NCI-H510A treated with DMSO at 0.1 percent for 48 hours (cell line): ENCODE data around the gene XRCC1.
A peak's percentile ranks its signal among the peaks of the same experiment; 100 is the strongest.
"Not testable (repeated sequence)": the region's sequence is repeated elsewhere in the genome, so short reads cannot be mapped to it uniquely, and the experiment has no call there.

Source experiments
- DNase-seq: peaks from one replicate; lab custom pipeline; 2025; lab: John Stamatoyannopoulos, UW

The XRCC1 gene

GRCh38 chr19:43575156-43575950 is at the start of gene XRCC1, which contains the start of gene PINLYP:
TSS of gene XRCC1 (minus strand) at chr19:43575527. CDS start at chr19:43575458, 69 bp downstream.
TSS of gene PINLYP (plus strand) at chr19:43575801. CDS start at chr19:43577192, 1,391 bp downstream.
- DNase-seq = peak; percentile 94

DNA sequence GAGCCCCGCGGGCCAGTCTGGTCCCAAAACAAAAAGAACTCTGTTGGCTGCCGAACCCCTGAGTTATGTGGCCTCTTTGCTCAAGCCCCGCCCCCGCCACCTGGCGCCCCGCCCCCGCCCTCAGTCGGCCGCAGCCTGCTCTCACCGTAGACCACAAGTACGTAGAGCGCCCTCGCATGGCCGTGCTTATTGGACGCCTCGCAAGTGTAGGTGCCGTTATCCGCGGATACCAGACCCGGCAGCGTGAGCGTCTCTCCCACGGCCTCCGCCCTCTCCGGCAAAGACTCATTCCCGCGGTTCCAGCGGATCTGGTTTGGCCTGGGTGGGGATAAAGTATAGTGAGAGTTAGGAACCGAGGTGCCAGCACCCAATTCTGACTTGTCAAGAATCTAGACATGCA is 49.6 kb upstream of the XRCC1 start:
- no peak for DNase-seq

DNA sequence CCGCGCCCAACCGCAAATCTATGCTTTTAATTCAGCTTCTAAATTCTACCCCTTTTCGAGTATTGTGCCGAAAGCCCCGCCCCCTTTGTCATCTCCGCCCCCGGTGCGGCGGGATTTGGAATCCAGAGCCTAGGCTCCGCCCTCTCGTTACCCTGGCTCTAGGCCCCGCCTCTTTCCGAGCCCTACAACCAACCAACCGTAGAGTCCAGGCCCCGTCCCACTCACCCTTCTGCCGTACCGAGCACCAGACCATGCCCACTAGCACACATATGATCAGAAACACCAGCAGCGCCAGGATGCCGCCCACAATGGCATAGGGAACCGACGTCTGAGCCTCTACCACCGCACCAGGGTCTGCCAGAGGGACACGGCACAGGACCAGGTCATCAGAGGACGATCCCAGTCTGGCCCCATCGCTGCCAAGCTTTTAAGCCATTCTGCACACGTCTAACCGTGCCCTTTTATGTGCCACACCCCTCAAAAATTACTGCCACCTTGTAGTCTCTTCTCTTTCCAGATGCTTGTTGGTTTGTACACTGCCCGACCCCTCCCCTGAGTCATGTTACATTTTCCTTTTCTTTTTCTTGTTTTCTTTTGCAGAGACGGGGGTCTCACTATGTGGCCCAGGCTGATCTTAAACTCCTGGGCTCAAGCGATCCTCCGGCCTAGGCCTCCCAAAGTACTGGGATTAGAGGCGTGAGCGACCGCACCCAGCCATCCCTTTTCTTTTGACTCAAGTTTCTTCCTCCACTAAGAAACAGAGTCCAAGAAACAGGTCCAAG is 48.8 kb upstream of the XRCC1 start:
- DNase-seq = no peak

DNA sequence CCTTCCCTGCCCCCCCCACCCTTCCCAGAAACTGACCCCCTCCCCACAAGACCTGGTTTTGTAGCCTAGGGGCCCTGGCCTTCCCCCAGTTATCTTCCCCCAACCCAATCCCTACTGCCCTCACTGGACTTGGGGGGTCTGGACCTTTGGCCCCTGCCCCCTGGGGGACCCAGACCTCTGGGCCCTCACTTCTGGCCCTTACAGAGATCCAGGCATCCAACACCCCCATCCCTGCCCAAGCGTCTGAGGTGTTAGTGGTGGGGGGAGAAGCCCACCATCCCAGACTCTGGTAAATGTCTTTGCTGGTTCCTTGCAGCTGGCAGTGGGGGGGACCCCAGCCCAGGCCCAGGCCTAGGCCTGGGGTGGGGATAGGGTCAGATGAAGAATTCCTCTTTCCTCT is 47.6 kb upstream of the XRCC1 start:
- no peak for DNase-seq

DNA sequence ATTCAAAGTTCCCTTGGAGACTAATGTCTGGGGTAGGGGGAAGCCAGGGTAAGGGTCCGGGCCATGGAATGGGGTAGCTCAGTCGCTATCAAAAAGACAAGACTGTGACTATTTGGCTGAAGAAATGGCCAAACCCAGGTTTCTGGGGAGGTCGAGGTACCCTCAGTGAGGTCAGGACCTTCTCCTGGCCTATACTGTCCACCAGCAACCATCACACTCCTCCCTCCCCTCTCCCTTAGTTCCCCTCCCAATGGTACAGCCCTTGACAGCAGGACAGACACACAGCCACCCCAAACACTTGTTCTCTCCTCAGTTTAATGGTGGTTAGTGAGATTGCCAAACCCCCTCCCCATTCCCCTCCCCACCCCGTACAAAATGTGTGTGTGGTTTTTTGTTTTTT is 46.7 kb upstream of the XRCC1 start:
- no peak for DNase-seq

DNA sequence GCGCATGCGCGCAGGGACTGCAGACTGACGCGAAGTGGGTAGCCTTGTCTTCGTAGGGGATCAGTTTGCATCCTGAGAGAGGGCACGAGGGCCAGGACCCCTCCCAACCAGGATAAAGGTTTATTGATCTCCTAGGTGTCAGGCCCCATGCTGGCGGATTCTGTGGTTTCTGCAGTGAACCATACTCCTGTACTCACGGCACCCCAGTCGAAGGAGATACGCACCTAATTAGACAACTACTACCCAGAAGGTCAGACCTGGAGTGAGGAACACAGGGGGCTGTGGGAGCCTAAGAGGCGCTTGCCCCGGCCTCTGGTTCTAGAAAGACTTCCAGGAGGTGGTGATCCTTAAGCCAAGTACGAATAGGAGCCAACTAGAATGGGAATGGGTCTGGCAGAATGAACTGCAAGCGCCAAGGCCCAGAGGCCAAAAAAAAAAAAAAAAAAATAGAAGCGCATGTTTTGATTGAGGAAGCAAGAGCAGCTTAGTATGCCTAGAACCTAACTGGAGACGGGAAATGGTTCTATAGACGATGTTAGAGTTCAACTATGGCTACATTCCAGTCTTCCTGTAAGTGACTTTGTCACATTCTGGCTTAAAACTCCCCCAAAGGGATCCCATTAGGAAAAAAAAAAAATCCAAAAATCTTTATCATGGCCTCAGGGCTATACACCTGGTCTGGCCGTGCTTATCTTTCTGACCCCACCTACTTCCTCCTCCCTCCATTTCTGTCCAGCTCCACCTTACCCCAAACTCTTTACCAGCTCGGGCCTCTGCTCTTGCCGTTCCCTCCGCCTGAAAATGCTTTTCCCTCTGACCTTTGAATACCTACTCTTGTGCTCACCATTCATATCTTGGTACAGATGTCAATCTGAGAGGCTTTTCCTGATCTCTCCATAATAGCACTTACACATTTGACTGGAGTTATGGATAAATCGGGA is 45.0 kb upstream of the XRCC1 start:
- DNase-seq = no peak

- peak; percentile 80 for DNase-seq
These were observed 44.1 kb upstream of the XRCC1 start, which contains the start of gene ZNF428 for GRCh38 chr19:43619262-43620060. TSS of gene ZNF428 (minus strand) at chr19:43619629. CDS start at chr19:43614304, 5,325 bp downstream.

- DNase-seq = peak; percentile 75
These were observed 43.6 kb upstream of the XRCC1 start for GRCh38 chr19:43618921-43619261.

DNA sequence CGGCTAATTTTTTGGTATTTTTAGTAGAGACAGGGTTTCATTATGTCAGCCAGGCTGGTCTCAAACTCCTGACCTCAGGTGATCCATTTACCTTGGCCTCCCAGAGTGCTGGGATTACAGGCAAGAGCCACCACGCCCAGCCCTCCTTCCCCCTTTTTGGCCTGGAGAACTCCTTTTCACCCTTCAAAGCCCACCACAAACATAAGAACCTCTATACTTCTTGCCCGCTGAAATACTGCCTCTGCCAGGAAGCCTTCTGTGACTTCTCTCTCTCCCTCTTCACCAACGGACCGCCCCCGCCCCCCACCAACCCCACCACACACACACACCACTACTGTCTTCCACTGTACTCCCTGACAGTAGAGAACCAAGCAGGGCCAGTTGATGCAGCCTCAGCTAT is 41.6 kb upstream of the XRCC1 start:
- no peak for DNase-seq

GRCh38 chr19:43616306-43616705 is 41.0 kb upstream of the XRCC1 start:
- no peak for DNase-seq

- DNase-seq = no peak
These were observed 37.0 kb upstream of the XRCC1 start for GRCh38 chr19:43612374-43612773.

- DNase-seq = no peak
These were observed 36.5 kb upstream of the XRCC1 start, which contains the start of gene SRRM5 for GRCh38 chr19:43611788-43612187. TSS of gene SRRM5 (plus strand) at chr19:43612088. CDS start at chr19:43612122, 34 bp downstream.

GRCh38 chr19:43610493-43610892 is 35.2 kb upstream of the XRCC1 start:
- DNase-seq = no peak

DNA sequence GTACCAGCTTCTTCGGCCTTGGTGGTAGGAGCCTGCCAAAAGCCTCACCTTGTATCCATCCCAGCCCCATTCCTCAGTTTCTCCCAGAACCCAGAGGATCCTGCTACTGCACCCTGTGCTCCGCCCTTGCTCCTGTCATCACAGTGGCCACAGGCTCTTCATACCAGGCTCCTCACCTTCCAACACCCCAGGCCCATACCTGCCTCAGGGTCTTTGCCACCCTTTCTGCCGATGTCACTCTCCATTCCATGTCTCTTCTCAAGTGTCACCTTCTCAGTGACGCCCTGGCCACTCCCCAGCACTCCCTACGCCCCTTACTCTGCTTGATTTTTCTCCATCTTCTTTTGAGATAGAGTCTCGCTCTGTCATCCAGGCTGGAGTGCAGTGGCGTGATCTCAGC is 34.5 kb upstream of the XRCC1 start:
- no peak for DNase-seq

DNA sequence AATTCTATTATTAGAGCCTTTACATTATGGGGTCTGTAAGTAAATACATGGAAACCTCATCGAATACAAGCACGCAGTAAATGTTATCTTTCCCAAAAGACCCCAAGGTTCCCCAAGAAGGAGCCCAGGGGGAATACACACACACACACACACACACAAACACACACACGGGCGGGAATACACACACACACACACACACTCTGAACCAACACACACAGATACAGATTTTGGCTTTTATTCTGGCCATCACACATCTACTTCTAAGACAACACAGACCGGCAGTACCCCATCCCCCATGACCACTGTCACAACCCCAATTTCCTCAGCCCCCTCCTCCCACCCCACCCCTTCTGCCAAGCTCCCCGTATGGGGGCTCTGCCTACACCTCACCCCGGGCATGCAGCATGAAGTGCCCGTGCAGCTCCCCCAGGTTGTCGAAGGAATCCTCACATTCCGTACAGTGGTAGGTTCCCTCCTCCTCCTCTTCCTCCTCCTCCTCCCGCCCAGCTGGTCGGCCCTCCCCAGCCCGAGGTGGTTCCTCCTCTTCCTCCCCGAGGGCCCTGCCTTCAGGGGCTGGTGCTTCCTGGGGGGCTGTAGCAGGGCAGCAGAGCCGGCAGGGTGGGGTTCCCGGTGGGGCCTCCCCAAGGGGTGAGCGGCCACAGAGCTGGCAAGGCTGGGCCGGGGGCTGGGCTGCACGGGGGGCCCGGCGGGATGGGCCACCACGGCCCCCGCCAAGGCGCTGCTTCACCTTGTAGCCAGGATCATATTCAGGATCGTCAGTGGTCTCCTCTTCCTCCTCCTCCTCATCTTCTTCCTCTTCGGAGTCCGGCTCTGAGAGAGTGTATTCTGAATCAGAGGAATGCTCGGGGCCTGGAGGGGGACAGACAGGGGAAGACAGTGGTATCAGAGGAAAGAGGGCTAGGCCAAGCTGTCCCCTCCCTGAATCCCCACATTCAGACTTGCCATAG is 32.2 kb upstream of the XRCC1 start:
- DNase-seq = no peak

DNA sequence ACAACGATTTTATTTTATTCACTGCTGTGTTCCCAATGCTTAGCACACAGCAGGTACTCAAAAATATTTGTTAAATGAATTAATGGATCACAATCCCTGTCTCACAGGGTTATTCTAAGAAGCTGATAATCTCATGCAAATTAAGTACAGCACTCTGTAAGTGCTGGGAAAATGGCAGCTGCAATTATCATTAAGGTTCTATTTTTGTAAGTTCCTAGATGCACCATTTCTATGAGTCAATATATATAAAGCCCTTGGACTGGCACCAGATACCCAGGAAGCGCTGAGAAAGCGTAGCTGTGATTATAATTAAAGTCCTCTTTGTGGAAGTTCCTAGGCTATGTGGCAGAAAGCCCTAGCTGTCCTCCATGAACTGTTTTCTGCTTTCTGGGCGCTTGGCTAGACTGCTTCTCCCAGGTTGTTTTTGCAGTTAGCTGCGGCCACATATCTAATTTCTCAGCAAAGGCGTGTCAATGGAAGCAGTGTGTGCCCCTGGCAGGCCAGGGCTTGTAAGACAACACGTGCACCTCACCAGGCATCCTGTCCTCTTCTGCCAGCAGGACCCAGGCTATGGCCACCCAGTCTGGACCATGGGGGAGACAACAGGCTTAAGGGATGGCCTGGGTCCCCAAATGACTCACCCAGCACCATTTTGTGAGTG is 31.4 kb upstream of the XRCC1 start:
- DNase-seq = no peak

DNA sequence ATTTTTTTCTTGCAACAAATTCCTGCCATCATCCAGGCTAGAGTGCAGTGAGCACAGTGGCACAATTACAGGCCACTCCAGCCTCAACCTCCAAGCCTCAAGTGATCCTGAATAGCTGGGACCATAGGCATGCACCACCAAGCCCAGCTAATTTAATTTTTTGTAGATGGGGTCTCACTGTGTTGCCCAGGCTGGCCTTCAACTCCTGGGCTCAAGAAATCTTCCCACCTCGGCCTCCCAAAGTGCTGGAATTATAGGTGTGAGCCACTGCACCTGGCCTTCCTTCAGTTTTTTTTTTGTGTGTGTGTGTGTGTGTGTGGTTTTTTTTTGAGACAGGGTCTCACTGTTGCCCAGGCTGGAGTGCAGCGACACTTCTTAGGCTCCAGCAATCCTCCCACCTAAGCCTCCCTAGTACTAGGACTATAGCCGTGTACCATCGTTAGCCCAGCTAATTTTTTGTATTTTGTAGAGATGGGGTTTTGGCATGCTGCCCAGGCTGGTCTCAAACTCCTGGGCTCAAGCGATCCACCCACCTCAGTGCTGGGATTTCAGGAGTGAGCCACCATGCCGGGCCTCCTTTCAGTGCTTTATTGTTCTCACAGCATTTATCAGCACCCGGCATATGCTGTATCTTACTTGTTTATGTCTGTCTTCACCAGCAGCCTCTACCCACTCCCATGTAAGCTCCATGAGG is 30.7 kb upstream of the XRCC1 start:
- no peak for DNase-seq

- not testable (repeated sequence) for DNase-seq
These were observed 25.0 kb upstream of the XRCC1 start for GRCh38 chr19:43600326-43600725.
